Stomach (tissue), 9 donors: ENCODE data around the gene ARHGEF37. TPM values are rescaled to one million over a fixed set of nuclear protein-coding genes. Genes with fewer than 3 reads are reported as not detected.

Source experiments
- DNase-seq, 2 donors: peaks; one replicate each; pipeline versions ENCODE4 v3.0.0 to v3.0.0-alpha.2; 2013 to 2019
- H3K27ac ChIP-seq, 5 donors: fragments of 200-600 bp in 4 of 5; sonication (generic) in 4 of 5; one replicate each; pipeline ENCODE4 v1.5.1; 2013 to 2019; ENCODE audit warnings: mild to moderate bottlenecking in 1 of 5, moderate library complexity in 1 of 5
- H3K27me3 ChIP-seq, 3 donors: fragments of 200-600 bp; sonication (generic); one replicate each; pipeline ENCODE4 v1.5.1; 2017 to 2019; ENCODE audit warnings: mixed run types in 1 of 3
- H3K36me3 ChIP-seq, 4 donors: fragments of 200-600 bp; sonication (generic); 1 replicate in 3 of 4; 2 replicates in 1 of 4; pipeline ENCODE4 v1.5.1; 2016 to 2019
- H3K4me1 ChIP-seq, 4 donors: fragments of 200-600 bp; sonication (generic); one replicate each; pipeline ENCODE4 v1.5.1; 2016 to 2019
- H3K4me3 ChIP-seq, 4 donors: fragments of 200-600 bp; sonication (generic) in 3 of 4; one replicate each; pipeline ENCODE4 v1.5.1; 2016 to 2019; ENCODE audit warnings: mild to moderate bottlenecking in 1 of 4
- H3K9me3 ChIP-seq, 4 donors: fragments of 200-600 bp; sonication (generic); one replicate each; pipeline ENCODE4 v1.5.1; 2016 to 2019
- CTCF ChIP-seq, 7 experiments: fragments of 450-650 bp in 4 of 7; fragments of 200-600 bp in 3 of 7; sonication (generic) in 3 of 7; IDR thresholded peaks; one replicate each; pipeline ENCODE4 v1.5.1; 2016 to 2019; ENCODE audit warnings: antibody characterized with exemption in 7 of 7, control low read depth in 2 of 7, mild to moderate bottlenecking in 1 of 7
- EP300 ChIP-seq: sonication (generic); formaldehyde crosslinking; IDR thresholded peaks from one replicate; pipeline ENCODE4 v1.6.1; 2017; ENCODE audit warnings: antibody characterized with exemption
- POLR2A ChIP-seq, 4 donors: fragments of 450-650 bp; IDR thresholded peaks; one replicate each; pipeline ENCODE4 v1.6.1; 2016; ENCODE audit warnings: antibody characterized with exemption in 4 of 4, control low read depth in 2 of 4, mild to moderate bottlenecking in 1 of 4, moderate library complexity in 1 of 4
- POLR2AphosphoS5 ChIP-seq, 3 donors: sonication (generic); formaldehyde crosslinking; IDR thresholded peaks; one replicate each; pipeline ENCODE4 v1.6.1; 2016; ENCODE audit warnings: antibody characterized with exemption in 3 of 3
- WGBS, 5 donors: extraction: QIAGEN DNeasy Blood & Tissue Kit in 3 of 5; methylation state at CpG; one replicate each; pipeline versions ENCODE4 v1.1.5 to v1.1.7; 2013 to 2018; 5-methylcytosine and 5-hydroxymethylcytosine counted together
- intact Hi-C: fragments of 100-400 bp; cut with DNase I; formaldehyde crosslinking; loops from one replicate; pipeline ENCODE4 v1.15.1; 2023; ENCODE audit warnings: low total_unique reads
- polyA plus RNA-seq, 3 donors: library from polyadenylated mRNA; stranded (reverse); fragments of 200-250 nt; gene quantifications; one replicate each; pipeline ENCODE4 v1.2.3, GENCODE V29; 2013
- total RNA-seq, 5 donors: library from RNA; depleted of rRNA; stranded (reverse); fragments of >200 nt; gene quantifications; one replicate each; pipeline versions ENCODE4 v1.1.0 to v1.2.3, GENCODE V29; 2014 to 2016
- donor health status: healthy with polysubstance abuse.
- donor health status: Bipolar disorder and iron deficiency.
- donor health status: healthy.

Gene ARHGEF37
- total and polyA plus RNA-seq, 8 donors = 8.0 to 64.2 (median 21.9) TPM

- no peak overlapping the region for H3K4me3 ChIP-seq
- peaks cover 23 to 40% (median 26%) of the 10 kb centered on the region in 4 donors for H3K4me1 ChIP-seq
- intact Hi-C loops = no loop called here
- DNase-seq = no peak
- no peaks in the 10 kb centered on the region for H3K27me3 ChIP-seq
- H3K27ac ChIP-seq = no peak overlapping the region
- H3K9me3 ChIP-seq = no peaks in the 10 kb centered on the region
- H3K36me3 ChIP-seq = peaks cover 21 to 83% (median 68%) of the 10 kb centered on the region in 4 donors
- TF ChIP-seq CTCF (IDR thresholded peaks at IDR 0.05) = no peak
- 87 to 91% (median 88%) methylated on average over 5 of the region's 5 CpGs for WGBS, 5 donors
Measured at GRCh38 chr5:149628846-149629388, 47.6 kb downstream of the ARHGEF37 start.

- WGBS, 5 donors = 93 to 97% (median 93%) methylated on average over 5 of the region's 5 CpGs
- intact Hi-C loops = no loop called here
- Histone ChIP-seq H3K4me3 (no peak overlapping the region), H3K36me3 (peaks cover 17 to 78% (median 63%) of the 10 kb centered on the region in 4 donors), H3K27me3 (no peaks in the 10 kb centered on the region), H3K9me3 (no peaks in the 10 kb centered on the region), H3K4me1 (peaks cover 24 to 45% (median 27%) of the 10 kb centered on the region in 4 donors), H3K27ac (no peak overlapping the region)
- no peak for TF ChIP-seq POLR2AphosphoS5 (IDR thresholded peaks at IDR 0.05)
- TF ChIP-seq CTCF (IDR thresholded peaks at IDR 0.05) = no peak
- no peak for TF ChIP-seq EP300
- no peak for TF ChIP-seq POLR2A (IDR thresholded peaks at IDR 0.05)
- no peak for DNase-seq
Measured at GRCh38 chr5:149629421-149629820, 48.1 kb downstream of the ARHGEF37 start.

- TF ChIP-seq CTCF (IDR thresholded peaks at IDR 0.05) = no peak
- no peak for TF ChIP-seq POLR2AphosphoS5 (IDR thresholded peaks at IDR 0.05)
- TF ChIP-seq POLR2A (IDR thresholded peaks at IDR 0.05) = no peak
- no peak for TF ChIP-seq EP300
- no peak for DNase-seq
- peaks cover 17 to 69% (median 54%) of the 10 kb centered on the region in 4 donors for H3K36me3 ChIP-seq
- no peaks in the 10 kb centered on the region for H3K27me3 ChIP-seq
- no peak overlapping the region for H3K4me3 ChIP-seq
- 54 to 76% (median 68%) methylated on average over 7 to 8 of the region's 8 CpGs for WGBS, 5 donors
- intact Hi-C loops = loop anchor here (10.0 kb wide), 1 partner anchor 364 kb away; no protein-coding TSS in a partner anchor
- H3K27ac ChIP-seq = peak overlapping the region in 1 of 5 donors; percentile 85
- H3K4me1 ChIP-seq = peaks cover 24 to 46% (median 27%) of the 10 kb centered on the region in 4 donors
- H3K9me3 ChIP-seq = no peaks in the 10 kb centered on the region
Measured at GRCh38 chr5:149630337-149630736, 49.0 kb downstream of the ARHGEF37 start.

GRCh38 chr5:149631506-149631905 is 50.2 kb downstream of the ARHGEF37 start:
- intact Hi-C loops = loop anchor here (10.0 kb wide), 1 partner anchor 363 kb away; no protein-coding TSS in a partner anchor
- WGBS, 5 donors = 89 to 96% (median 92%) methylated on average over 2 of the region's 2 CpGs
- H3K27ac ChIP-seq = peak overlapping the region; percentile 36 to 87 (median 84)

More at GRCh38 chr5:149631506-149631905, 50.2 kb downstream of the ARHGEF37 start:
- peaks cover 24 to 46% (median 27%) of the 10 kb centered on the region in 4 donors for H3K4me1 ChIP-seq
- H3K36me3 ChIP-seq = peaks cover 17 to 57% (median 42%) of the 10 kb centered on the region in 4 donors
- no peak overlapping the region for H3K4me3 ChIP-seq
- TF ChIP-seq CTCF (IDR thresholded peaks at IDR 0.05) (no peak), EP300 (no peak), POLR2A (IDR thresholded peaks at IDR 0.05) (no peak), POLR2AphosphoS5 (IDR thresholded peaks at IDR 0.05) (no peak)
- no peaks in the 10 kb centered on the region for H3K9me3 ChIP-seq
- no peaks in the 10 kb centered on the region for H3K27me3 ChIP-seq
- no peak for DNase-seq
